OCI-LY3 (cell line): ENCODE data around the gene DDX39B.

Source experiments
- H2AFZ ChIP-seq: fragments of 200-600, 300-600 bp; shearing (Covaris generic); 2 replicates; pipeline ENCODE4 v1.6.0; 2014; ENCODE audit warnings: antibody characterized with exemption, low read depth, low read length
- H3K27ac ChIP-seq: fragments of 200-600, 300-600 bp; sonication (generic); 2 replicates; pipeline ENCODE4 v1.5.1; 2014; ENCODE audit warnings: mild to moderate bottlenecking, low read length, moderate library complexity, mixed read lengths
- H3K27me3 ChIP-seq: fragments of 200-600, 300-600 bp; sonication (generic); 2 replicates; pipeline ENCODE4 v1.6.1; 2014; ENCODE audit warnings: low read depth, low read length, mixed read lengths
- H3K36me3 ChIP-seq: fragments of 200-600, 300-600 bp; sonication (generic); replicated peaks from 2 replicates; pipeline ENCODE3; 2014; ENCODE audit warnings: low read depth, low read length, mixed read lengths
- H3K4me1 ChIP-seq: fragments of 300-600, 200-600 bp; sonication (generic); 2 replicates; pipeline ENCODE4 v1.6.1; 2014; ENCODE audit warnings: low read length, mixed read lengths
- H3K4me2 ChIP-seq: fragments of 200-600, 300-600 bp; sonication (generic); 2 replicates; pipeline ENCODE4 v1.6.1; 2014; ENCODE audit warnings: low read length, mixed read lengths
- H3K4me3 ChIP-seq: fragments of 300-600, 200-600 bp; sonication (generic); 2 replicates; pipeline ENCODE4 v1.5.1; 2014; ENCODE audit warnings: antibody characterized with exemption, mild to moderate bottlenecking, low read length, moderate library complexity
- H3K79me2 ChIP-seq: fragments of 300-600, 200-600 bp; shearing (Covaris generic); 2 replicates; pipeline ENCODE4 v1.6.1; 2014; ENCODE audit warnings: mild to moderate bottlenecking, low read length, mixed read lengths
- H3K9ac ChIP-seq: fragments of 300-600, 200-600 bp; shearing (Covaris generic); 2 replicates; pipeline ENCODE4 v1.6.0; 2014; ENCODE audit warnings: mild to moderate bottlenecking, low read length, moderate library complexity
- H3K9me3 ChIP-seq: fragments of 200-600, 300-600 bp; shearing (Covaris generic); 2 replicates; pipeline ENCODE4 v1.6.1; 2014; ENCODE audit warnings: low read length, mixed read lengths; ENCODE audit not compliant: insufficient read depth
- H4K20me1 ChIP-seq: fragments of 200-600, 300-600 bp; sonication (generic); 2 replicates; pipeline ENCODE4 v1.6.1; 2016; ENCODE audit warnings: low read length, mixed read lengths; ENCODE audit not compliant: insufficient read depth
- CTCF ChIP-seq: fragments of 200-600, 300-600 bp; sonication (generic); IDR thresholded peaks from 2 replicates; pipeline ENCODE4 v1.5.1; 2014; ENCODE audit warnings: antibody characterized with exemption, low read length, low read depth
- EZH2phosphoT487 ChIP-seq: fragments of 200-600 bp; shearing (Covaris generic); IDR thresholded peaks from 2 replicates; pipeline ENCODE4 v1.6.1; 2018; ENCODE audit warnings: antibody characterized with exemption, mixed run types, low read depth

DDX39B gene

GRCh38 chr6:31529329-31530150 is 12.3 kb downstream of the DDX39B start:
- Histone ChIP-seq H3K9ac (no peak overlapping the region), H3K36me3 (peaks cover 25% of the 10 kb centered on the region), H2AFZ (no peak overlapping the region), H3K4me3 (no peak overlapping the region), H3K9me3 (no peaks in the 10 kb centered on the region), H3K79me2 (peaks cover 2% of the 10 kb centered on the region; the same call in 1 of the 2 replicates), H3K4me1 (no peaks in the 10 kb centered on the region), H3K27me3 (no peaks in the 10 kb centered on the region), H3K27ac (no peak overlapping the region), H3K4me2 (no peak overlapping the region), H4K20me1 (peaks cover 24% of the 10 kb centered on the region)
- TF ChIP-seq CTCF (no peak), EZH2phosphoT487 (no peak)

GRCh38 chr6:31528821-31529328 is 12.9 kb downstream of the DDX39B start, which contains the start of gene MCCD1:
Gene MCCD1, plus strand, starts transcription at chr6:31528962. Its CDS starts 53 bp downstream, at chr6:31529015.
- H3K4me2 ChIP-seq: no peak within 1 kb of the TSS
- no peak within 1 kb of the TSS for H3K9ac ChIP-seq
- no peaks in the 10 kb centered on the region for H3K9me3 ChIP-seq
- H3K27ac ChIP-seq: no peak within 1 kb of the TSS
- no peak within 1 kb of the TSS for H3K4me3 ChIP-seq
- peaks cover 20% of the 10 kb centered on the region for H4K20me1 ChIP-seq
- H2AFZ ChIP-seq: no peak within 1 kb of the TSS
- H3K36me3 ChIP-seq: peaks cover 19% of the 10 kb centered on the region
- no peaks in the 10 kb centered on the region for H3K79me2 ChIP-seq
- no peak for TF ChIP-seq CTCF
- no peak for TF ChIP-seq EZH2phosphoT487
- H3K27me3 ChIP-seq: no peaks in the 10 kb centered on the region
- H3K4me1 ChIP-seq: no peaks in the 10 kb centered on the region

GRCh38 chr6:31528307-31528777 is 13.5 kb downstream of the DDX39B start:
- no peak overlapping the region for H3K4me2 ChIP-seq
- H2AFZ ChIP-seq: no peak overlapping the region
- H4K20me1 ChIP-seq: peaks cover 19% of the 10 kb centered on the region
- no peak for TF ChIP-seq EZH2phosphoT487
- no peak for TF ChIP-seq CTCF
- no peaks in the 10 kb centered on the region for H3K9me3 ChIP-seq
- no peaks in the 10 kb centered on the region for H3K79me2 ChIP-seq
- H3K27me3 ChIP-seq: no peaks in the 10 kb centered on the region
- H3K27ac ChIP-seq: no peak overlapping the region
- H3K4me1 ChIP-seq: no peaks in the 10 kb centered on the region
- H3K9ac ChIP-seq: no peak overlapping the region
- no peak overlapping the region for H3K4me3 ChIP-seq
- H3K36me3 ChIP-seq: peaks cover 15% of the 10 kb centered on the region

GRCh38 chr6:31525932-31526591 is 15.7 kb downstream of the DDX39B start:
- H3K4me3 ChIP-seq: no peak overlapping the region
- H3K9ac ChIP-seq: no peak overlapping the region
- no peaks in the 10 kb centered on the region for H3K9me3 ChIP-seq
- no peaks in the 10 kb centered on the region for H3K4me1 ChIP-seq
- no peaks in the 10 kb centered on the region for H3K79me2 ChIP-seq
- H3K27ac ChIP-seq: no peak overlapping the region
- peaks cover 11% of the 10 kb centered on the region for H4K20me1 ChIP-seq
- H3K27me3 ChIP-seq: no peaks in the 10 kb centered on the region
- H2AFZ ChIP-seq: no peak overlapping the region
- H3K4me2 ChIP-seq: no peak overlapping the region
- H3K36me3 ChIP-seq: peaks cover 4% of the 10 kb centered on the region
- TF ChIP-seq EZH2phosphoT487 (no peak), CTCF (no peak)
